NCI-H226 (cell line): ENCODE measurements around the gene XPO4.
"Not testable (repeated sequence)": the region's sequence is repeated elsewhere in the genome, so short reads cannot be mapped to it uniquely, and the experiment has no call there.

Source experiments
- DNase-seq: peaks from one replicate; pipeline ENCODE4 v3.0.0-alpha.2; 2015

The XPO4 gene

GRCh38 chr13:20779405-20779804 is 123.1 kb downstream of the XPO4 start:
- no peak for DNase-seq

- no peak for DNase-seq
Observed at GRCh38 chr13:20778311-20778710, 124.2 kb downstream of the XPO4 start.

- no peak for DNase-seq
Observed at GRCh38 chr13:20776751-20777150, 125.8 kb downstream of the XPO4 start.

- DNase-seq, result no peak
Observed at GRCh38 chr13:20775961-20776360, 126.6 kb downstream of the XPO4 start.

GRCh38 chr13:20774746-20775145 is 127.8 kb downstream of the XPO4 start:
- DNase-seq, result no peak

- peak; percentile 74 for DNase-seq
Observed at GRCh38 chr13:20773194-20774080, 129.1 kb downstream of the XPO4 start, which contains the start of gene EEF1AKMT1. EEF1AKMT1 (minus strand) TSS chr13:20773961; CDS start chr13:20757598, 16,363 bp downstream.

- DNase-seq, result no peak
Observed at GRCh38 chr13:20772401-20773131, 130.0 kb downstream of the XPO4 start.

- no peak for DNase-seq
Observed at GRCh38 chr13:20769834-20770233, 132.7 kb downstream of the XPO4 start.

GRCh38 chr13:20769091-20769490 is 133.5 kb downstream of the XPO4 start:
- no peak for DNase-seq

GRCh38 chr13:20767309-20767943 is 135.1 kb downstream of the XPO4 start:
- no peak for DNase-seq

GRCh38 chr13:20760872-20761271 is 141.7 kb downstream of the XPO4 start:
- DNase-seq, result no peak

- DNase-seq, result no peak
Observed at GRCh38 chr13:20754009-20754408, 148.5 kb downstream of the XPO4 start.

- no peak for DNase-seq
Observed at GRCh38 chr13:20749377-20749776, 153.2 kb downstream of the XPO4 start.

- DNase-seq, result not testable (repeated sequence)
Observed at GRCh38 chr13:20743830-20744404, 158.6 kb downstream of the XPO4 start.

- no peak for DNase-seq
Observed at GRCh38 chr13:20740021-20740420, 162.5 kb downstream of the XPO4 start.

- no peak for DNase-seq
Observed at GRCh38 chr13:20738616-20739015, 163.9 kb downstream of the XPO4 start.

GRCh38 chr13:20729633-20730585 is 172.6 kb downstream of the XPO4 start:
- DNase-seq, result no peak

GRCh38 chr13:20728579-20729311 is 173.8 kb downstream of the XPO4 start:
- DNase-seq, result no peak

- DNase-seq, result no peak
Observed at GRCh38 chr13:20727856-20728255, 174.7 kb downstream of the XPO4 start.
